ENCODE measurements around the gene SLC16A3. TPM values are rescaled to one million over a fixed set of nuclear protein-coding genes. Genes with fewer than 3 reads are reported as not detected.

Gene SLC16A3
- polyA plus RNA-seq, 1 of the 3 experiments (the other 2 are of a cell fraction), result 70.7 TPM

DNA sequence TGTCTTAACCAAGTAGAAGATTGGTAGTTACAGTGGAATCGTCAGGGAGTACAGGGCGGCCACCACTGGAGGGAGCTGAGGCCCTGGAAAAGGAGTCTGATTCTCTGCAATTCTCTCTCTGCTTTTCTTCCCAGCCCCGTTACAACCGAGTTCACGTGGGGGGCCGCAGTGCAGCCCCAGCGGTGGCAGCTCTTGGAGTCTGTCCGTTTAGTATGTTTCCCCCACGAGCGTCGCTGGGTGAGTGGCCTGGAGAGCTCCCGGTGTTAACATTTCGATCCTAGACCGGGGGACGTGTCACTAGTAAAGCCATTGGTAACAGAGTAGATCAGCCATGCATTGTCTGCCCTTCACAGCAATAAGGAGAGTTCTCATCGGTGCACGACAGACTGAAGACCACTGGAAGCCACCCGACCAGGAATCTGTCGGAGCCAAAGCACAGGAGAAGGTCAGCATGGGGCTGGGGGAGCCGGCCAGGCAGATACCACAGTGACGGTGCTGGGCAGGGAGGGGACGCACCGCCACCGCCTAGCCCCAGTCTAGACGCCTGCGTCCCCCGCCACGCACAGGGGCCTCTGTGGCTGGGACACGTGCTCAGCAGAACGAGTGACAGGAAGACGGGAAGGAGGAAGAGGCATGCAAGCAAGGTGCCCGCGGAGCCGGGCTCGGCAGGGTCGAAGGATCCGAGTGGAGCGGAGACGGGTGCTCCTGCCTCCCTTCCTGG, 15.7 kb downstream of the SLC16A3 start:
- ChIA-PET POLR2A (no interaction called here), CTCF (interaction anchor here (0.8 to 10.9 kb wide), 17 partner anchors 8 to 285 kb away, joined by 3 to 153 read pairs (median 4); partner anchors contain the start of gene SLC16A3)
- TF ChIP-seq CTCF (IDR thresholded peaks at IDR 0.05) (peak; percentile 77), RAD21 (IDR thresholded peaks at IDR 0.05; ENCODE audit: low read length) (peak; percentile 69), ELF1 (IDR thresholded peaks at IDR 0.05) (no peak), SMC3 (IDR thresholded peaks at IDR 0.05; ENCODE audit: low read depth, low read length) (peak; percentile 39; the same call in 1 of the 2 replicates), EZH2phosphoT487 (IDR thresholded peaks at IDR 0.05; ENCODE audit: borderline replicate concordance, low read depth) (no peak), POLR2AphosphoS5 (IDR thresholded peaks at IDR 0.05; ENCODE audit: low read depth, low read length) (no peak; the same call in 1 of the 2 replicates), CHD2 (IDR thresholded peaks at IDR 0.05; ENCODE audit: low read length, partially characterized antibody) (no peak), FOSL2 (IDR thresholded peaks at IDR 0.05; ENCODE audit: borderline replicate concordance, low read depth) (no peak)
- TF ChIP-seq, protein P1, sequence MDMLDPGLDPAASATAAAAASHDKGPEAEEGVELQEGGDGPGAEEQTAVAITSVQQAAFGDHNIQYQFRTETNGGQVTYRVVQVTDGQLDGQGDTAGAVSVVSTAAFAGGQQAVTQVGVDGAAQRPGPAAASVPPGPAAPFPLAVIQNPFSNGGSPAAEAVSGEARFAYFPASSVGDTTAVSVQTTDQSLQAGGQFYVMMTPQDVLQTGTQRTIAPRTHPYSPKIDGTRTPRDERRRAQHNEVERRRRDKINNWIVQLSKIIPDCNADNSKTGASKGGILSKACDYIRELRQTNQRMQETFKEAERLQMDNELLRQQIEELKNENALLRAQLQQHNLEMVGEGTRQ (IDR thresholded peaks at IDR 0.05; ENCODE audit: borderline replicate concordance, low read depth, low read length), result no peak
- 91% methylated on average over 39 of the region's 39 CpGs for WGBS (ENCODE audit: low lambda C conversion rate)
- Histone ChIP-seq H4K20me1 (ENCODE audit: insufficient read depth) (peaks cover 98% of the 10 kb centered on the region), H3K27ac (ENCODE audit: low read depth in 2 of 2, low read length in 1 of 2) (no peak overlapping the region; a peak in 1 of 4 replicates), H3K4me2 (no peak overlapping the region), H3K9me2 (no peaks in the 10 kb centered on the region), H3K4me3 (ENCODE audit: low read depth in 2 of 2, low read length in 1 of 2) (no peak overlapping the region), H2AFZ (ENCODE audit: low read depth) (no peak overlapping the region), H3F3A (replicated peaks; ENCODE audit: insufficient read depth) (peaks cover 75% of the 10 kb centered on the region), H3K9me3 (no peaks in the 10 kb centered on the region), H3K36me3 (replicated peaks in 1 of 2; ENCODE audit: control insufficient read depth in 1 of 2, insufficient read depth in 2 of 2, low read length in 1 of 2) (peaks cover 42 to 84% of the 10 kb centered on the region in 2 experiments), H3K79me2 (ENCODE audit: insufficient read depth) (peaks cover 77% of the 10 kb centered on the region), H3K9ac (no peak overlapping the region), H3K4me1 (ENCODE audit: control insufficient read depth in 1 of 2, insufficient read depth in 2 of 2, low read depth in 1 of 2, low read length in 1 of 2) (peaks cover 38 to 41% of the 10 kb centered on the region in 2 experiments; a peak in 3 of 4 replicates), H3K27me3 (ENCODE audit: insufficient read depth) (no peaks in the 10 kb centered on the region)
- DNase-seq, result peak; percentile 78

GRCh38 chr17:82245134-82246039, 16.5 kb downstream of the SLC16A3 start:
- ChIA-PET CTCF (interaction anchor here (0.7 to 10.9 kb wide), 10 partner anchors 10 to 79 kb away, joined by 3 to 153 read pairs (median 4); no protein-coding TSS in a partner anchor), POLR2A (no interaction called here)
- Histone ChIP-seq H3K4me2 (no peak overlapping the region), H3K4me3 (ENCODE audit: low read depth in 2 of 2, low read length in 1 of 2) (no peak overlapping the region), H3K27me3 (ENCODE audit: insufficient read depth) (no peaks in the 10 kb centered on the region), H3K9me2 (no peaks in the 10 kb centered on the region), H3K9ac (no peak overlapping the region), H3K79me2 (ENCODE audit: insufficient read depth) (peaks cover 80% of the 10 kb centered on the region), H3K36me3 (replicated peaks in 1 of 2; ENCODE audit: control insufficient read depth in 1 of 2, insufficient read depth in 2 of 2, low read length in 1 of 2) (peaks cover 47 to 84% of the 10 kb centered on the region in 2 experiments), H3K4me1 (ENCODE audit: control insufficient read depth in 1 of 2, insufficient read depth in 2 of 2, low read depth in 1 of 2, low read length in 1 of 2) (peaks cover 34 to 37% of the 10 kb centered on the region in 2 experiments; a peak in 3 of 4 replicates), H3K27ac (ENCODE audit: low read depth in 2 of 2, low read length in 1 of 2) (no peak overlapping the region), H3K9me3 (no peaks in the 10 kb centered on the region), H4K20me1 (ENCODE audit: insufficient read depth) (peaks cover 100% of the 10 kb centered on the region), H2AFZ (ENCODE audit: low read depth) (no peak overlapping the region), H3F3A (replicated peaks; ENCODE audit: insufficient read depth) (peaks cover 75% of the 10 kb centered on the region)
- no peak for DNase-seq
- TF ChIP-seq PBX3 (IDR thresholded peaks at IDR 0.05) (no peak), TAF1 (IDR thresholded peaks at IDR 0.05; ENCODE audit: borderline replicate concordance, low read depth, low read length) (no peak), GATA2 (CRISPR knock-in tag; IDR thresholded peaks at IDR 0.05) (no peak), REST (IDR thresholded peaks at IDR 0.05; ENCODE audit: low read depth, low read length) (no peak), YY1 (IDR thresholded peaks at IDR 0.05; ENCODE audit: low read depth) (no peak)
- 94% methylated on average over 43 of the region's 47 CpGs for WGBS (ENCODE audit: low lambda C conversion rate)

All from SK-N-SH (cell line).